Lower leg skin (tissue), 3 donors: ENCODE data around the gene PEAR1.

Experiments used
- POLR2A ChIP-seq, 2 donors: fragments of 450-650 bp; IDR thresholded peaks; one replicate each; pipeline ENCODE4 v1.6.1; 2016 to 2017; ENCODE audit warnings: antibody characterized with exemption in 2 of 2, mild to moderate bottlenecking in 1 of 2, moderate library complexity in 1 of 2
- TF ChIP-seq, protein P1 (sequence below), 3 donors: fragments of 450-650 bp; IDR thresholded peaks; one replicate each; pipeline ENCODE4 v1.5.1; 2016; ENCODE audit warnings: antibody characterized with exemption in 3 of 3, mild to moderate bottlenecking in 3 of 3, moderate library complexity in 2 of 3

DNA sequence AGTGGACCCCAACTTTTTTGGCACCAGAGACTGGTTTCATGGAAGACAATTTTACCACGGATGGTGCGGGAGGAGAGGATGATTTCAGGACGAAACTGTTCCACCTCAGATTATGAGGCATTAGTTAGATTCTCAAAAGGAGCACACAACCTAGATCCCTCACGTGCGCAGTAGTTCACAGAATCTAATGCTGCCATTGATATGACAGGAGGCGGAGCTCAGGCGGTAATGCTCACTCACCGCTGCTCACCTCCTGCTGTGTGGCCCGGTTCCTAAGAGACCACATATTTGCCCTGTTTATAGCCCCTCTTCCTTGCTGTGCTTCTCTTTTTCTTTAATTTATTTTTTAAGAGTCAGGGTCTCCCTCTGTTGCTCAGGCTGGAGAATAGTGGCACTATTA, 28.3 kb upstream of the PEAR1 start:
- TF ChIP-seq, protein P1, sequence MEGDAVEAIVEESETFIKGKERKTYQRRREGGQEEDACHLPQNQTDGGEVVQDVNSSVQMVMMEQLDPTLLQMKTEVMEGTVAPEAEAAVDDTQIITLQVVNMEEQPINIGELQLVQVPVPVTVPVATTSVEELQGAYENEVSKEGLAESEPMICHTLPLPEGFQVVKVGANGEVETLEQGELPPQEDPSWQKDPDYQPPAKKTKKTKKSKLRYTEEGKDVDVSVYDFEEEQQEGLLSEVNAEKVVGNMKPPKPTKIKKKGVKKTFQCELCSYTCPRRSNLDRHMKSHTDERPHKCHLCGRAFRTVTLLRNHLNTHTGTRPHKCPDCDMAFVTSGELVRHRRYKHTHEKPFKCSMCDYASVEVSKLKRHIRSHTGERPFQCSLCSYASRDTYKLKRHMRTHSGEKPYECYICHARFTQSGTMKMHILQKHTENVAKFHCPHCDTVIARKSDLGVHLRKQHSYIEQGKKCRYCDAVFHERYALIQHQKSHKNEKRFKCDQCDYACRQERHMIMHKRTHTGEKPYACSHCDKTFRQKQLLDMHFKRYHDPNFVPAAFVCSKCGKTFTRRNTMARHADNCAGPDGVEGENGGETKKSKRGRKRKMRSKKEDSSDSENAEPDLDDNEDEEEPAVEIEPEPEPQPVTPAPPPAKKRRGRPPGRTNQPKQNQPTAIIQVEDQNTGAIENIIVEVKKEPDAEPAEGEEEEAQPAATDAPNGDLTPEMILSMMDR (IDR thresholded peaks at IDR 0.05) = no peak
- no peak for TF ChIP-seq POLR2A (IDR thresholded peaks at IDR 0.05)
